Esophagus (tissue), 2 donors: ENCODE measurements around the gene EYS. TPM values are rescaled to one million over a fixed set of nuclear protein-coding genes. Genes with fewer than 3 reads are reported as not detected.

Experiments
- H3K27ac ChIP-seq, 2 donors: one replicate each; pipeline ENCODE4 v1.5.1; 2013; ENCODE audit warnings: low read depth in 2 of 2, mild to moderate bottlenecking in 2 of 2, inconsistent platforms in 1 of 2, low read length in 1 of 2, moderate library complexity in 1 of 2
- H3K27me3 ChIP-seq, 2 donors: one replicate each; pipeline ENCODE4 v1.6.1; 2013; ENCODE audit warnings: low read length in 2 of 2, control low read depth in 1 of 2, mild to moderate bottlenecking in 1 of 2; ENCODE audit not compliant: insufficient read depth in 2 of 2, control insufficient read depth in 1 of 2
- H3K36me3 ChIP-seq, 2 donors: one replicate each; pipeline ENCODE4 v1.6.1; 2013; ENCODE audit warnings: low read length in 1 of 2; ENCODE audit not compliant: control insufficient read depth in 2 of 2, insufficient read depth in 2 of 2
- H3K4me1 ChIP-seq, 2 donors: one replicate each; pipeline ENCODE4 v1.6.1; 2013; ENCODE audit warnings: low read length in 1 of 2; ENCODE audit not compliant: control insufficient read depth in 2 of 2, insufficient read depth in 2 of 2
- H3K4me3 ChIP-seq, 2 donors: one replicate each; pipeline ENCODE4 v1.5.1; 2013; ENCODE audit warnings: low read length in 2 of 2, mild to moderate bottlenecking in 2 of 2, low read depth in 1 of 2, moderate library complexity in 1 of 2
- H3K9me3 ChIP-seq, 2 donors: one replicate each; pipeline ENCODE4 v1.6.1; 2013; ENCODE audit warnings: mild to moderate bottlenecking in 2 of 2, low read depth in 1 of 2, low read length in 1 of 2, moderate library complexity in 1 of 2; ENCODE audit not compliant: control insufficient read depth in 2 of 2, insufficient read depth in 1 of 2
- WGBS, 2 donors: extraction: QIAGEN DNeasy Blood & Tissue Kit; methylation state at CpG; one replicate each; pipeline ENCODE4 v1.1.7; 2013; 5-methylcytosine and 5-hydroxymethylcytosine counted together
- polyA plus RNA-seq, 2 donors: library from polyadenylated mRNA; stranded (reverse); fragments of 200-250 nt; gene quantifications; one replicate each; pipeline ENCODE4 v1.2.3, GENCODE V29; 2013
- donor health status: healthy with polysubstance abuse.
- donor health status: Bipolar disorder and iron deficiency.

EYS gene
- polyA plus RNA-seq, 2 donors: not detected

DNA sequence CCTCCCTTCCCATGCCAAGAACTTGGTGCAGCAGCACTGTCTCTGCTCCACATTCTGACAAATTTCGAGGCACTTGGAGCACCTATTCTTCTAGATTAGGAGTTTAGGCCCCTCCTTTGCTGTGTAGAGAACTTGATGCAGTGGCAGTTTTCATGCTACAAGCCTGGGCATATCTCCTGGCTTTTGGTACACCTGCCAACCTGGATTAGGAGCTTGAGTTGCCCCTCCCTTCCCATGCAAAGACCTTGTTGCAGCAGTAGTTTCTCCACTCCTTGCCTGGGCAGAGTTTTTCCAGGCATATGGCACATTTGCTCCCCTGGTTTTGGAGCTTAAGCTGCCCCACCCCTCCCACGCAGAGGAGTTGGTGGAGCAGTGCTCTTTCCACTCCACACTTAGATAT, 956.1 kb downstream of the EYS start:
- Histone ChIP-seq H3K27ac (peak overlapping the region; percentile 46 to 75), H3K4me3 (no peak overlapping the region)
- 49 to 58% methylated on average over 2 of the region's 2 CpGs for WGBS, 2 donors

DNA sequence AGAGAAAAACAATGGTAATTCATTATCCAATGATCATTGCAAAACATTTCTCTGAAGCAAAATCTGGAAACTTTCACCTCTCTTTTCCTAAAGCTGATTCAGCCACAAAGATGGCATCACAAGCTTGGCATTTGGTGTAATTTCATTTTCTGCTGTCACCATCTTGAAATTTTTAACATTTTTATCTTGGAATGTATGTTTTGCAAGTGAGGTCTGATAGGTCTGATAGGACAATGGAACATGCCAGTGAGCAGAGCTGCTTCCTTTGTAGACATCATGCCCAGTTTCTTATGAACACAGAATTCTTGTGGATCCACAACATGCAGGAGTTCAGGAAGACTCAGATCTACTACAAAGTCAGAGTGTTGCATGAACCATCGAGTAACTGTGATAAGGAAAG, 969.6 kb downstream of the EYS start:
- Histone ChIP-seq H3K36me3 (no peaks in the 10 kb centered on the region), H3K27me3 (no peaks in the 10 kb centered on the region), H3K27ac (no peak overlapping the region), H3K4me3 (no peak overlapping the region), H3K4me1 (no peaks in the 10 kb centered on the region), H3K9me3 (peaks cover 0 to 4% of the 10 kb centered on the region in 2 donors)
- 67 to 78% methylated on average over 1 of the region's 1 CpG for WGBS, 2 donors

More for the DNA sequence above, 956.1 kb downstream of the EYS start:
- Histone ChIP-seq H3K27me3 (no peaks in the 10 kb centered on the region), H3K9me3 (no peaks in the 10 kb centered on the region), H3K4me1 (peaks cover 0 to 2% of the 10 kb centered on the region in 2 donors), H3K36me3 (no peaks in the 10 kb centered on the region)

- 69 to 74% methylated on average over 4 of the region's 4 CpGs for WGBS, 2 donors
- no peak overlapping the region for H3K4me3 ChIP-seq
- H3K9me3 ChIP-seq: peaks cover 0 to 4% of the 10 kb centered on the region in 2 donors
These were observed 970.5 kb downstream of the EYS start for GRCh38 chr6:64736421-64736950.

GRCh38 chr6:64733433-64733832, 973.6 kb downstream of the EYS start:
- Histone ChIP-seq H3K36me3 (no peaks in the 10 kb centered on the region), H3K4me1 (no peaks in the 10 kb centered on the region), H3K27me3 (no peaks in the 10 kb centered on the region), H3K27ac (no peak overlapping the region), H3K9me3 (peaks cover 0 to 4% of the 10 kb centered on the region in 2 donors), H3K4me3 (no peak overlapping the region)
- WGBS, 2 donors: 93 to 95% methylated on average over 4 of the region's 4 CpGs

More at GRCh38 chr6:64736421-64736950, 970.5 kb downstream of the EYS start:
- no peaks in the 10 kb centered on the region for H3K36me3 ChIP-seq
- H3K4me1 ChIP-seq: no peaks in the 10 kb centered on the region
- no peaks in the 10 kb centered on the region for H3K27me3 ChIP-seq
- no peak overlapping the region for H3K27ac ChIP-seq

- H3K27me3 ChIP-seq: no peaks in the 10 kb centered on the region
- H3K9me3 ChIP-seq: peaks cover 0 to 4% of the 10 kb centered on the region in 2 donors
- no peak overlapping the region for H3K27ac ChIP-seq
- H3K36me3 ChIP-seq: no peaks in the 10 kb centered on the region
- H3K4me3 ChIP-seq: no peak overlapping the region
- H3K4me1 ChIP-seq: no peaks in the 10 kb centered on the region
These were observed 974.1 kb downstream of the EYS start for GRCh38 chr6:64732888-64733287.

DNA sequence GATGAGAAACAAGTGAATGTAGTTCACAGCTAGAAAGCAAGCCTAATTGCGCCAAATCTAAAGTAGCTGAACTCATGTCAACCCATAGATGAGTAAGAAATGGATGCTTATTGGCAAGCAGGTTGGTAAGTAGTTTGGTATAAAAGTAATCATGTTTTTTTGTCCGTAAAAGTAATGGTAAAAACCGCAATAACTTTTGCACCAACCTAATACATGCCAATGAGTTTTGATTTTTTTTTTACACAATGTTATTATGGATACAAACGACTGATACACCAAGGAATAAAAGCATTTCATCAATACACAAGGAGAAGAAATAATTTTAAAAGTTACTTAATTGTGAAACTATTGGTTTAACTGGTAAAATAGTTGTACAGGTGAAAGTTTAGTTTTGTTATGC, 977.5 kb downstream of the EYS start:
- Histone ChIP-seq H3K27me3 (no peaks in the 10 kb centered on the region), H3K36me3 (no peaks in the 10 kb centered on the region), H3K4me1 (no peaks in the 10 kb centered on the region), H3K4me3 (no peak overlapping the region), H3K9me3 (peaks cover 0 to 4% of the 10 kb centered on the region in 2 donors), H3K27ac (no peak overlapping the region)
- WGBS, 2 donors: 74 to 78% methylated on average over 4 of the region's 4 CpGs

- no peaks in the 10 kb centered on the region for H3K36me3 ChIP-seq
- WGBS, 2 donors: 92% methylated on average over 5 of the region's 5 CpGs
- no peaks in the 10 kb centered on the region for H3K9me3 ChIP-seq
These were observed 980.0 kb downstream of the EYS start for GRCh38 chr6:64727075-64727474.

DNA sequence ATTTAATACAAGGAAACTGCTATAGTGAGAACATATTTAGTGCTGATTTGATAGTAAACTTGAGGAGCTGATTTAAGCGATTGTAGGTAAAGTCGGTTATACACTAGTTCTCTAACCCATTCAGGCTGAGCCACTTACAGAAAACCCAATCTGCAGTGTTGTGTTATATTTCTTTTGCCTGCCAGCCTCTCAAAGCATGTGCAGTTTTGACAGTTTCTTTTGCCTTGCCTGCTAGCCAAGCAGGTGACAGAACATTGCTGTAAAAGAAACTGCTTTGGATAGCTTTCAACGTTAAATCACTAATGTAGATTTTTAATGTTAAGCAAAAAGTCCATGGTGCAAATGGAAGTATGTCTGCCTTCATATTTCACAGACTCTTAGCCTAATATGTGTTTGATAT, 982.9 kb downstream of the EYS start:
- H3K9me3 ChIP-seq: no peaks in the 10 kb centered on the region
- no peaks in the 10 kb centered on the region for H3K36me3 ChIP-seq
- no peak overlapping the region for H3K4me3 ChIP-seq
- no peaks in the 10 kb centered on the region for H3K27me3 ChIP-seq
- 77 to 83% methylated on average over 3 of the region's 3 CpGs for WGBS, 2 donors
- no peak overlapping the region for H3K27ac ChIP-seq
- H3K4me1 ChIP-seq: no peaks in the 10 kb centered on the region

More at GRCh38 chr6:64727075-64727474, 980.0 kb downstream of the EYS start:
- H3K4me3 ChIP-seq: no peak overlapping the region
- H3K4me1 ChIP-seq: no peaks in the 10 kb centered on the region
- no peak overlapping the region for H3K27ac ChIP-seq
- H3K27me3 ChIP-seq: no peaks in the 10 kb centered on the region

DNA sequence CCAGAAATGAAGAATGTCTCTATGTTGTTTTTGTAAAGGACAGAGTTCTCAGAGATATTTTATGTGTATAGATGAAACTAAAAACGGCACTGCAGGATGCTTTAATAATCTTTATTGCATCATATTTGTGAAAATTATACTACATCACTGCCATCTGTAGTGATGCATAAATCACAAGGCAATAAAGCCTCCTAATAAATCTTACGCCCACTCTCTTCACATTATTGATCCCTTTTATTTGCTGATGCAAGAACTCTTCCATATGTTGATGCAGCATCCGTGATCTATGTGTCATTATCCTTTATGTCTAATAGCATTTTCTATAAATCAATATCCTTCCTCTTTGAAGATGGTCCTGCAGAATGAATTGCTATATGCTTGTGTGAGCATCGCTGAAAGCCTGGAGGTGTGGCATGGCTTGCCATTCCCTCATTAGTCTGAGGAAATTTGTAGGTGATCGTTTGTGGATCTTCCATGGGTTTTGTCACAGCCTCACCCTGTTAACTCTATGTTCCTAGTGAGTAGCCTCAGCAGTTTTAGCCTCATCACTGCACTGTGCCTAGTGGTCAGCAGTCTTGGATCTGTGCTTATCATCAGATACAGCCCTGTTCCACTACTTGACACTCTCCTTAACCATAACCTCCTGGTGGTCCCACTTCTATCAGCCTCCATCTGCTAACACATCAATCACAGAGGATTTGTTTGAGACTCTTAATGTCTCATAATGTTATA, 983.5 kb downstream of the EYS start:
- no peak overlapping the region for H3K4me3 ChIP-seq
- 75 to 82% methylated on average over 5 of the region's 5 CpGs for WGBS, 2 donors
- no peaks in the 10 kb centered on the region for H3K4me1 ChIP-seq
- no peaks in the 10 kb centered on the region for H3K9me3 ChIP-seq
- no peaks in the 10 kb centered on the region for H3K27me3 ChIP-seq
- H3K36me3 ChIP-seq: no peaks in the 10 kb centered on the region
- H3K27ac ChIP-seq: no peak overlapping the region

DNA sequence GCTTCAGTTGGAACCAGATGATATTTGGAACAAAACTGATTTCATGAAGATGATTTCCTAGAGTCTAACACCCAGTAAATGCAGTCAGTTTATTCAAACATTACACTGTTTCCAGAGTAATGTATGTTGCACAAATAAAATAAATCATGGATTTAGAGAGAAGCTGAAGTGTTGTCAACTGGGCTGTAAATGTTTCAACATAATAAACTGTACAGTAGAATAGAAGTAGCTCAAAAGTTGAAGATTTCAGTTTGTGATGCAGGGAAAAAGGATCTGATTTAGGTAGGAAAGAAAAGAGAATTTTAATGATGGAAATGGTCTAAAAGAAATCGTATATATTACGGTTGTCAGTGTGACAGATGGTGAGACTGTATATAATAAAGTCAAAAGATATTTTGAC, 985.2 kb downstream of the EYS start:
- no peak overlapping the region for H3K4me3 ChIP-seq
- H3K36me3 ChIP-seq: no peaks in the 10 kb centered on the region
- H3K27me3 ChIP-seq: no peaks in the 10 kb centered on the region
- H3K9me3 ChIP-seq: no peaks in the 10 kb centered on the region
- no peak overlapping the region for H3K27ac ChIP-seq
- H3K4me1 ChIP-seq: no peaks in the 10 kb centered on the region
- WGBS, 2 donors: 84 to 93% methylated on average over 2 of the region's 2 CpGs
